Measurements from ENCODE around the gene ERP27.

ERP27 gene

DNA sequence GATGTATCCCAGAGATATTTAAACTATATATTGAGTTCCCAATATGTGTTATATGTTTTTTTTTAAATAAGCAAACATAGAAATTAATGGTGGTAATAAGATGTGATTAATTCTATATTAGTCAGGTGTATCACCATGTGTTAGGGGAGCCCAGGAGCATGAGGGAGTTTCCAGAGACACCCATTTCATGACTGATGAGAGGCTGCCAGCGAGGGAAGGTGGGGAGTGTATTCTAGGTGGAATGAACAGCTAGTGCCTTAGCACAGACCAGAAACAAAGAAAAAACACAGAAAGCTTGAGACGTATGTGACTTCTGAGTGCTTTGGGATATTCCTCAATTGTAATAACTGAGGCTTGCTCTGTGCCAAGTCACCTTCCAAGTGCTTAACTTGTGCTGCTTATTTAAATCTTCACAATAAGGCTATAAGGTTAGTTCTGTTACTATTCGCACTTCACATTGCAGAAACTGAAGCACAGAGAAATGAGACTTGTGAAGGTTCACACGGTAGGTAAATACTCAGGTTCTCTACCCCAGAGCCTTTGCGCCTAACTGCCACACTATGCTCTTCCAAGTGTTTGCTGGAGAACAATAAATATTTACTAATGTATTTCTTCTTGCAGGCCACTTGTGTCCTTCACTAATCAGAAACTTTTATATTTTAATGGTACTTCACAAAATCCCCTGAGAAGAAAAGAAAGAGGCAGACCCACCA lies 34.8 kb downstream of the ERP27 start:
- no peak for DNase-seq (ENCODE audit: low read depth)

DNA sequence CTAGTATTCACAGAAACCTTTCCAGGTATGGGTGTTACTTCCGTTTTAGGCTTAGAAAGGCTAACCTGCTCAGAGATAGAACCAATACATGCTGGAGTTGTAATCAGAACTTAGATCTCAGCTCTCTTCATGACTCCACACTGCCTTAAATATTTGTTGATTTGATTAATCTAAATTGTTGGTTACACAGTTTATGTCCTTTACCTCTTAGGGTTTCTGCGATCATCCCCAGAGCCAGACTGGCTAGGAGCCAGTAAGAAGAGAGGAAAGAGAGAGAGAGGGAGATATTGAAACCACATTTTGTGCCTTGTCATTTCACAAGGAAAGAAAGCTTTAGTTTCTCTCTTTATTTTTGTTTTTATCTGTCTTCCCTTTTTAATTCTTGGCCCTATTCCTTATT lies 35.9 kb downstream of the ERP27 start:
- DNase-seq (ENCODE audit: low read depth), result no peak

DNA sequence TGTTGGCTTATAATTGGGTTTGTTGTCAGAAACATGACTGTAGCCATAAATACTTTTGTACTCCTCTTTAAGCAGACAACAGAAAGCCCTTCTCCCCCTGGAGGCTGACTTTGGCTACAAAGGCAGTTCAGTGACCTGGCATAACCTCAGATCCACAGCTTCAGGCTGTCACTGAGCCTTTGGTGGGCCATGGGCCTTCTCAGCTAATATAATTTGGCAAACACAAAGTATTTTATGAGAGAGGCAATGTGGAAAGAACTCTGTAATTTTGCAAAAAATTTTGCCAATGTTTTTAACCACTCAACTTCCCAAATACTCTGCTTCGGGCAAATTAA lies 37.1 kb downstream of the ERP27 start:
- DNase-seq (ENCODE audit: low read depth), result no peak

DNA sequence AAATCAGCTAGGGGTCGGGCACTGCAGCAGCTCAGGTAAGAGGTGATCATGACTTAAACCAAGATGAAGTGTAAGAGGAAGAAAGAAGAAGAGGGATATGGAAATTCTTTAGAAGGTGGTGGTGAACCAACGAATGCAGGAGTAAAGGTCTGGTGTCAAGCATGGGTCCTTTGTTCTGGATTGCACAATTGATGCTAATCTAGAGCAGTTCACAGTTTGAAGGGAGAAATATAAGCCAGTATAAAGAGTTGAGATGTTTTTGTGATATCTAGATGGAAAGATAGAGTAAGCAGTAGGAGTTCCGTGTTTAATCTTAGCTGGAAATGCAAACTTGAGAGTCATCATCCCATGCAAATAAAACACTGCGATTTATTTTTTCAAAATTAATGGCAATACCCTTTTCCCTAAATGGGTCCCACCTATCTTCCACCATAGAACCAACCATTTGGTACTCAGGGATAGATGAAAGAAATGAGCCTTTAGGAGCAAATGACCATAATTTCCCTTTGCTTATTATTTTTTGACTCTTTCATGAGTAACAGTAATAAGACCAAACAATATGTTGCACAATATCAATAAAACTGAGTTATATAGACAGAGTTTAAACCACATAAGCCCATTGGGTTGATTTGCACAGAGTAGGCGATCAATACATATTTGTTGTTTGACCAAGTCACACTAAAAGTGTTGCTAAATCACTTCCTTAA lies 37.7 kb downstream of the ERP27 start:
- DNase-seq (ENCODE audit: low read depth), result no peak

DNA sequence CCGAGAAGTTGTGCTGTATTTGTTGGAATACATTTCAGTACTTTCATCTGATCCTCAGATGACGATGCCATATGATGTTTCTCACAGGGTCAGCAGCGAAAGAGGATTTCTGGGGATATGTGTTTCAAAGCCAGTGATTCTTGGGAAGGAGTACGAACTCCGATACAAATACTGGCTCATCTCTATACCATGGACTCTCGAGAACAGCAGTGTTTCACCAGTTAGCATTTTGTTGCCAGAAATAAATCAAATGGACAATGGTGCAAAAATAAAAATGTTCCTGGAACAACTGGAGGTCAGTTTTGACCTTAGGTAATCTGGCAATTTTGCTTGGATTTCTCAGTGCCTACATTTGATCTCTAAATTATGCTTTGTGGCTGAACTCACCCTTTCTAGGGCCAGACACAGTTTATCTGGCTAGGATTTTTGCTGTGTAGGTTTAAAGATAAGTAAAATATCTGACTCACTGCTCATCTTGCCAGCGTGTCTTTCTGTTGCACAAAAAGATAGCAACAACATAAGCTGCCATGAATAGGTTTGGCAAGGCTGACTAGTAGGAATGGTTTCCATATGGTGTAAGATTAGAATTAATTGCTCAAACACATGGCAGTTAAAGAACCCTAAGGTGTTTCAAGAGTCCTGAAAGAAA lies 41.7 kb downstream of the ERP27 start:
- no peak for DNase-seq (ENCODE audit: low read depth)

DNA sequence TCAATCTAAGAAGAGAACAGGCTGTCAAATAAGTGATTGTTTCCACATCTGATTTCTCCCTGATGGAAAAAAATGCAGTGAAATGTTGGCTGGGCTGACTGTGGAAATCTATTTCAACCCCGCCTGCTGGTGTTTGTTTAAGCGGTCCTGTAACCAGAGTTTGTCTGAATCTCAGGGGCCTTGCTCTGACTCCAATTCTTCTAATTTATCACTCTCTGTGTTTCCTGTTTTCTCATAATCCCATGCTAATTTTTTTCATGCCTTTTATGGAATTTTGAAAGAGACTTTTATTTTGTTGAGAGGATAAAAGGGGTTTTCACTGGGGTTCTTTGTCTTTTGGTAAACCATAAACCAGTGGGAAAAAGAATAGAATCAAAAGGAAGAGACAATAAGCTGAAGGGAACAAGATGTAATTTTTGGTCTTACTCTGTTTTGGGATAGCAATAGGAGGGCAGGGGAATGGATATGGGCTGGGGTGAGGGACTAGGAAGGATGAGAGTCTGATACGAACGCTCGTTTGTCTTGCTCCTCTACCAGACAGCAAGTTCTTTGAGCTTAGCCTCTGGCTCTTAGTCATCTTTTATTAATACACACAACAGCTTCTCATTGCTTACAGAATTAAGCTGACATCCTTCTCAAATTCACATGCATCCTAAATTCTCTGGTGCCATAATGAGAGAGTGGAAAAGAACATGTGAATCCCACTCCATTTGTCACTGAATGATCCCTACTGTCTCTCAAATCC lies 44.7 kb downstream of the ERP27 start:
- DNase-seq (ENCODE audit: low read depth), result no peak

DNA sequence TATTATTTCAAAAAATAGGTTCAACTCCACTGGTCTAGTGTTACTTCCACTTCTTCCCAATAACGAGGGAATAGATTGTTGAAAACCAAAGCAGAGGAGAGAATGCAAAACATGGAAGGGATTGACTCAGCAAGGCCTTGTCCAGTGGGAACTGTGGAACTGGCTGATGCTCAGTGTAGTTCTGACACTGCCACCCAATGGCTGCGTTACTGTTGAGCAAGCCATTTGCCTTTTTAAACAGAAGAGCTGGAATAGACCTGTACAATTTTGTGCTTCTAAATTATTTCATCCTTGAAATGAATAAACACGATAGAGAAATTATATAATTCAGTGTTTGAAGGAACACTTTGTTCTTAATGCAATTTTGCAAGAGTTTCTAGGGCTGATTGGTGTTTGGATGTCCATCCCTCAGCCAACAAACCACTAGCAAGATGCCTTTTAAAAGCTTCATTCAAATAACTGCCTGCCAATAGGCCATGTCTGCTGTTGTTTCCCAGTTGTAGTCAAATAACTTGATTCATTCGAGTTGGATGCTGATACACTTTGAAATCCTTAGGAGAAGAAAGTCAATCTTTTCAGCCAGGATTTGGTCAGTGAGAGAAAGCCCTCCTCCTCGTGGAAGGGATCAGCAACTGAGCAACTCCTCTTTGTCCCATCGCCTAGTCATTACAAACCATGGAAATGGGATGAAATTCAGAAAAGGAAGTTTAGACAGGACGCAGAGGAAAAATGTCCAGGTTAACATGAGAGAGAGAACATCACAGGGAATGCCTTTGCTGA lies 45.4 kb downstream of the ERP27 start:
- no peak for DNase-seq (ENCODE audit: low read depth)

DNA sequence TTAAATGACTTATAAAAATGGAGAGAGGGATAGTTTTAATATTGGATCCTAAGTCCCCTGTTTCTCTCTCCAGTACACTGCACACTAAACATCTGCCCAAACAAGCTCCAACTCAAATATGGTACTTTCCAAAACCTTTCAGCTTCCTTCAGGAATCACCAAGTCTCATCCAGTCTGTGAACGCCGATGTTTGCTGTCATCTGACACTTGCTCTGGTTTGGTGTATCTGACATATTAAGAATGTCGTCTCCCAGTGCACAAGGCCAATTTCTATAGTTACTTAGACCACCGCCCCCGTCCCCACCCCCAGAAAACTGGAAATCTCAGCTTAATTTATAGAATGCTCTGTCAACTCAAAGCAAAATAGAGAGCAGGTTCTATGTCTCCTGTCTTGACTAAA lies 47.6 kb downstream of the ERP27 start:
- no peak for DNase-seq (ENCODE audit: low read depth)

DNA sequence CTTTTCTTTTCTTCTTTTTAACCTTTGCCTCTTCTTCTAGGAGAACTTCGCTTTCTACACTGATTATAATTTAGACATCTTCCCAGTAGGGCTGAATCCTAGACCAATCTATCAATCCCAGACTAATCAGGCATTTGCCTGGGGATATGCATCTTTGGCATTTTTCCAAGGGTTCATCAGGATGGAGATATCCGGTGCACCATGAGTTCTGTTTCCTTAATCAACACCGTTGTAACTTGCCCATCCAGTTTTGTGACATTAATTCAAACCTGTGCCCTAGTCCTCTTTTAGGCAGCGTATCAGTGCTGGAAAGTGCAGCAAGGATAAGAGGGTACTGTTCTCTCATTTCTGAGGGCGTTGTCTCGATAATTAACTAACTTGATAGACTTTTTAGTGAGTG lies 52.1 kb downstream of the ERP27 start:
- no peak for DNase-seq (ENCODE audit: low read depth)

DNA sequence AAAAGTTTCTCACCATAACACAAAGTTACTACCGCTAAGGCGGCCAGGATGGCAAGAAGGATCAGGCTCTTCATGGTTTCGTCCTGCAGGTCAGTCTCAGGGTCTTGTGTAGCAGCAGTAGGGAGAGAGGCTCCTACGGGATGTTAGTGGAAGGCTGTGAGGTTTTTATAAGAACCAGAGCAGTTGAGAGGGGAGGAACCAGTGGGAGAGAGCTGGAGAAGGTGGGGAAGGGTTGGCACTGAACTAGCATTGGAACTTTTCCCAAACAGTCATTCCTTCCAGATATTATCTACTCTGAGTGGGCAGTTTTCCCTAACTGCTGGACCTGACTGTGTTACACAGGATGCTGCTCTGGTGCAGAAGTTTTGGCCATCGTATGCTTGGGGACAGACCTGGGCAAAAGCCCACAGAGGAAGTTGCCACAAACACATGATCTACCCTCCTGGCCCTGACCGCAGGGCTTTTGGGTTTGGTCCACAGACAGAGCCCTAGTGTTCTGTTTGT lies 52.6 kb downstream of the ERP27 start, which contains the start of gene MGP:
Gene MGP (minus strand): TSS at position 137 of the 504 bp plus-strand sequence. CDS start 63 bp downstream, at position 74.
- no peak for DNase-seq (ENCODE audit: low read depth)

DNA sequence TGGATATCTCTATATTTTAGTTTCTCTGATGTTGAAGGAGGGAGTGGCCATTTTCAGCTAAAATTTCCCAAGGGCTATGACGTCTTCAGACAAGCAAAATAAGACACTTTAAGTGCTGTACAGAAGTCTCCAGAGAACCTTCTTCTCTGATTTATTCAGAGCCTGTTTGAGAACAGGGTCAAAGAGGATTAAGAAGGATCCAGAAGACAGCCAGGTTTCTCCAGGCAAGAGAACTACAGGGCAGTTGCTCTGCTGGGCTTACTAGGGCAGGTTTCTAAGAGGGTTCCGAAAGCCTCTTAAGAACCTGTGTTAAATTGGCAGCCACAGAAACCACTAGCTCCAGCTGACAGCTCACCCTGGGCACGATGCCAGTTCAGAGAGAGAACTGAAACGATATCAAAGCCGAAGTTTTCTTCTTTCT lies 53.9 kb downstream of the ERP27 start:
- DNase-seq (ENCODE audit: low read depth), result peak; percentile 78

DNA sequence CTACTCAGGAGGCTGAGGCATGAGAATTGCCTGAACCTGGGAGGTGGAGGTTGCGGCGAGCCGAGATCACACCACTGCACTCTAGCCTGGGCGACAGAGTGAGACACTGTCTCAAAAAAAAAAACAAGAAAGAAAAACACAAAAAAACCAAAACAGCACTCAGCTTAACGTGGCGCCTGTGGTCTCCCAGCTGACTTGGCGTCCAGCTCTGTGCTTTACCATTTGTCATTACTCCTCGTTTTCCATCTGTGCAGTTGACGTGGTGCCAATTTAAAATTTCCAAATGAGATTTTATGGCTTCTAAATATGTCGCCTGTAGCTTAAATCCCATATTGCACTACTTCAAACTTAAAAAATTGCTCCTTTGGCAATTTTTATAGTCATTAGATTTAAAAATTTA lies 54.7 kb downstream of the ERP27 start:
- no peak for DNase-seq (ENCODE audit: low read depth)

DNA sequence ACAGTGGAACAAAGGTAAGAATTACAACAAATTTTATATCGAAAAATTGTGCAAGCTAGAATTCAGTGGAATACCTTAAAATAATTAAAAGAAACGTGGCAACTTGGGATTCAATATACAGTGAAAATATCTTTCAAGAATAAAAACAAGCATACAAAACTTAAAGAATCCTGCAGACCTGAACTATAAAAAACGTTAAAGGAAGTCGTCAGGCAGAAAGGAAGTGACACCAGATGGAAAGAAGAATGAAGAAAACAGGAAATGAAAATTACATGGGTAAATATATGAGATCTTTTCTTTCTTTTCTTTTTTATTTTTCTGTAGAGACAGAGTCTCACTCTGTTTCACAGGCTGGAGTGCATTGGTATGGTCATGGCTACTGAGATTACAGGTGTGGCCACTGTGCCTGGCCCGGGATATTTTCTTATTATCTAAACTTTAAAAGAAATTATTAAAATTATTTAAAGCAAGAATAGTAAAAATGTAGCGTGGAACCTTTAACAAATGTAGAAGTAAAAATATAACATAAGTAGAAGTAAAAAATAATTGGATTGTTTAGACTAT lies 57.4 kb downstream of the ERP27 start:
- DNase-seq (ENCODE audit: low read depth), result no peak

DNA sequence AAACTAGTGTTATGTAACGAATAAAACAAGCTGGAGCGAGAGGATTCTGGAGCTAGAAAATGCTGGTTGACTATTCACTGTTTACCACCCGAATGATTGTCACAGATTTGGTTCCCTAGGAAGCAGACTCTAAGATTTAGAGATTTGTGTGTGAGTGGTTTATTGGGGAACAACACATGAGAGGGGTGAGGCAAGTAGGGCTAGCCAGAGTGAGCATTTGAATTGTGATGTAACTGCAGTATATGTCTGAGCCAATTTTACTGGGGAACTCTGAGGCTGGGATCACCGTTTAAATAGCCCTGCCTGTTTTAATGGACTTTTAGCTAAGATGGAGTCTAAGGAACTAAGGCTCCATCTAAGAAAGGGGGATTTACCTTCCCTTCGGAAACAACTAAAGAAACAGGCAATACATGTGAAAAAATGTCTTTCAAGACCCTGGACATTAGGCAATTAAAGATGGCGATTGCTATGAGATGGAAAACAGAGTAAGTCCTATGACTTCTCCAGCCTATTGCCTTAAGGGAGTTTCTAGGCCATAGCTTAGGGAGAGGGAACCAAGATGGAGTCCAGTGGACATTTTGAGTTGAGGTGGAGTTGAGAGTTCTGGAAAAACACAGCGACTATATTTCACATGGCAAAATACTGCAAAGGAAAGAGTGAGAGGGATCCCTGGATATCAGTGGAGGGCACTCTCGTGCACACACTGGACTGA lies 59.0 kb downstream of the ERP27 start:
- DNase-seq (ENCODE audit: low read depth), result no peak

DNA sequence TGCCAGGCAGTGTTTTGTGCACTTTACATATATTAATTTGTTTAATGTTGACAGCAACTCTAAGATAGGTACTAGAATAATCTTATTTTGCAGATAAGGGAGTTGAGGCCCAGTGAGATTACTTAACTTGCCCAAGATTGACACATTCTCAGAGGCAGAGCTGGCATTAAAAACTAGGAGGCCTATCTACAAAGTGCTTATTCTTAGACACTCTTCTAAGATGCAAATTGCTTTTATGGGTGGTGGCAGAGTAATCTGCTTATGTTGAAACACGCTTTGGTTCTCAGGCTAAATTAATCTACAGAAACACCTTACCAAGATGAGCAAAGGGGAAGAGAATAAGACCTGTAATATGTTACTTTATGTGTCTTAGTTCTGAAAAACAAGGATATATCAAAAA lies 59.8 kb downstream of the ERP27 start:
- no peak for DNase-seq (ENCODE audit: low read depth)

DNA sequence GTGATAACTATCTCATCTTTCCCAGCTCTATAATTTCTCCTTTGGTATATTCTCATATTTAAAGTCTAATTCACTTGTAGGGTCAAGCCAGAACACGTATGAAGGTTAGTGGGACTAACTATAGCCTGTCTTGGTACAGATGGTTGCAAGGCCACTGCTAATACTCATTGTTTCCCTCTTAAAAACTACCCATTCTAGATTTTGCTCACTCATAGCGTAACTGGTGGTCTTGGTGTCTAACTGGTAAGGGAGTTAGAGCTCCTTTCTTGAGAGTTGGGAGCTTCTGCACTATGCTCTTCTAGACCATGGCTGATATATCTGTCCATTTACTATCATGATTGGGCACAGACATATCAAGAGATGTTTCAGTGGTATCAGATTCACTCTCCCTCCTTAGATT lies 61.5 kb downstream of the ERP27 start:
- DNase-seq (ENCODE audit: low read depth), result no peak

DNA sequence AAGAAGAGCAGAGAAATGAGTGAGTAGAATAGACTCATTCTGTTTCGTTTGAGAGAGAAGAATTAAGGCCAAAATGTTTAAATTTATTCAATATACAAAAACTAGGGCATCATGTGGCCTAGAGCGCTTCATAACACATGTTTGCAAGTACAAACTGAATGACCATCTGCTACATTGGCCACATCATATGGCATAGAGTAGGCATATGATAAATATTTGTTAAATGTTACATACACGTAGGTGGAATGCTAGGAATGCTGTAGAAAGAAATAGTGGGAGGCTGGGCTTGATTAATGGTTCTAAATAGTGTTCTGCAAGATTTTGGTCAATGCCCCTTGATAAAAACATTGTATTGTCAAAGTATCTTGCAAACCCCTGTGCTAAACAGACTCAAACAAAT lies 63.5 kb downstream of the ERP27 start:
- no peak for DNase-seq (ENCODE audit: low read depth)

DNA sequence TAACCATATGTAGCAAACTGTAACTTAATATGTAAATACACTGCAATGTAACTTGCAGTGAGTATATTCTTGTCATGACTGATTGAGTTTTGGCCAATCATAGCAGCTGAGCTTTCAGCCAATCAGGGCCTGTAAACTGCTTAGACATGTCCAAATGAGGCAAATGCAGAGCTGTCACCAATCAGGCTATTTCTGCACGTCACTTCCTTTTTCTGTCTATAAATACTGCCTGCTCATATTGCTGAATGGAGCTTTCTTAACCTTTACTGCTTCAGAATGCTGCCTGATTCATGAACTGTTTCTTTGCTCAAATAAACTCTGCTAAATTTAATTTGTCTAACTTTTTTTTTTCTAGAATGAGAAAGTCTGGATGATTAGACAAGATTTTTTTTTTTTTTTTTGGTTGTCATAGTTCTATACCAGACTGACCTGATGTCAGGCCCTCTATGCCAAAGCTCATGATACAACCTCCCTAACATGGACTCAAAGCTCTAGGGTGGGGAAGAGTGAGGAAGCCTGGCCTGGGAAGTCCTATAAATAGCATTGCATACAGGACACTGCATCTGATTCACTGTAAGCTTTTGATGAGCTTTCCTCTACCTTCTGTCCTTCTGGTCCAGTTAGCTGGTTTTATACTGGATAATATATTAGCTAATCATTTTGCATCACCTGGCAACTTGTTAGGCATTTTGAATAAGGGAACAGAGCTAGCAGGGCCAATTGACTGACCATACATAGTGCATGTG lies 64.7 kb downstream of the ERP27 start:
- DNase-seq (ENCODE audit: low read depth), result no peak

DNA sequence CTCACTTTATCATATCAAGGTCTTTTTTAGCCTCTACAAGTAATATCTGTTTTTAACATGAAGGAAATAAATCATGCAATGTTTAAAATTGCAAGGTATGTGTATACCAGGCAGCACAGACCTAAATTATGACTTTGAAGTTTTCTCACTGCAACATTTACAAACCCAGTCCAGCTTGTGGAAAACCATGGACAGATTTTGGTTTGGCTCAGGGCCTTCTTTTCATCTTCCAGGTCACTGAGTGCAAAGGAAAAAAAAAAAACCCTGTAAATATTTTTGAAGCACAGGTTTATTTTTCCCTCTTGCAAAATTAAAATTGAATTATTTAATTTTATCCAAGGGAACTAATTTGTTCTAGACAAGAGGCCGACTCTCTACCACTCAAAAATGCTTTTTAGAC lies 66.5 kb downstream of the ERP27 start:
- no peak for DNase-seq (ENCODE audit: low read depth)

DNA sequence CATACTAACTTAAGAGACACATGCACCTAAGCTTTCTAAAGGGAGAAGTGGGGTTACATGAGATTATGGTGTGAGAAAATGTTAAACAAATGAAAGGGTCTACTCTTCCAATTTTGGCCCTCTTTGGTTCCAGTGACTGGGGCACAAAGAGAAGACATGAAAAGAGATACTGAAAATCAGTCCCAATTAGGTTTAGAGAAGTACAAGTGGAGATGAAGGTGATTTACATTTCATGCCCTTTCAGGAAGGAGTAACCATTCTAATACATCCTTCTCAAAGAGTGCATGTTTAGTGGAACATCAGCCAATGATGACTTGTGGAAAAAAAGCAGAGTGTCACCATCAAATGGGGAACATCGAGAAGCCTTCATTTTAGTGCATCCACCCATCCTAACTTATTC lies 67.1 kb downstream of the ERP27 start:
- DNase-seq (ENCODE audit: low read depth), result no peak
